Heart right ventricle (tissue), 16 donors: Measurements from ENCODE around the gene LDLRAD4. TPM values are rescaled to one million over a fixed set of nuclear protein-coding genes. Genes with fewer than 3 reads are reported as not detected.

ENCODE experiments used
- ATAC-seq, 8 donors: fragments of 200-7000 bp; cut with Tn5 transposase; one replicate each; pipeline ENCODE4 v1.9.1; 2020; ENCODE audit warnings: mild to moderate bottlenecking in 8 of 8, moderate library complexity in 8 of 8, moderate number of reproducible peaks in 1 of 8
- DNase-seq, 2 donors: peaks; one replicate each; pipeline ENCODE4 v3.0.0-alpha.2; 2020
- H3K27ac ChIP-seq, 10 donors: fragments of 200-600 bp; sonication (generic) in 2 of 10; one replicate each; pipeline versions ENCODE4 v1.5.0 to v1.8.0; 2020 to 2022; ENCODE audit warnings: mild to moderate bottlenecking in 3 of 10
- H3K27me3 ChIP-seq, 7 donors: fragments of 200-600 bp; one replicate each; pipeline ENCODE4 v1.8.0; 2021 to 2022; ENCODE audit warnings: mild to moderate bottlenecking in 2 of 7
- H3K36me3 ChIP-seq, 9 donors: fragments of 200-600 bp; sonication (generic) in 1 of 9; one replicate each; pipeline versions ENCODE4 v1.5.0 to v1.8.0; 2020 to 2022; ENCODE audit warnings: mild to moderate bottlenecking in 2 of 9
- H3K4me1 ChIP-seq, 9 donors: fragments of 200-600 bp; sonication (generic) in 1 of 9; one replicate each; pipeline versions ENCODE4 v1.5.0 to v1.8.0; 2020 to 2022; ENCODE audit warnings: mild to moderate bottlenecking in 4 of 9
- H3K4me3 ChIP-seq, 10 donors: fragments of 200-600 bp; sonication (generic) in 2 of 10; one replicate each; pipeline versions ENCODE4 v1.5.0 to v1.8.0; 2020 to 2022; ENCODE audit warnings: mild to moderate bottlenecking in 7 of 10, moderate library complexity in 2 of 10
- H3K9me3 ChIP-seq, 11 donors: fragments of 200-600 bp in 10 of 11; sonication (generic) in 2 of 11; one replicate each; pipeline versions ENCODE4 v1.5.0 to v1.8.0; 2013 to 2022; ENCODE audit warnings: mild to moderate bottlenecking in 2 of 11, control low read depth in 1 of 11, moderate library complexity in 1 of 11
- WGBS, 2 donors: extraction: QIAGEN DNeasy Blood & Tissue Kit; methylation state at CpG; one replicate each; pipeline ENCODE4 v1.1.7; 2013; ENCODE audit warnings: inconsistent platforms in 1 of 2; 5-methylcytosine and 5-hydroxymethylcytosine counted together
- intact Hi-C, 10 donors: fragments of 100-400 bp; cut with DNase I; formaldehyde crosslinking; loops; one replicate each; pipeline versions ENCODE4 v1.11.1 to v1.14.2; 2022
- polyA plus RNA-seq, 2 donors: library from polyadenylated mRNA; stranded (reverse); fragments of 200-250 nt; gene quantifications; one replicate each; pipeline ENCODE4 v1.2.3, GENCODE V29; 2013
- total RNA-seq, 10 donors: library from RNA; stranded (reverse); fragmentation: NEBNext Ultra II Directional in 3 of 10; extraction: Animal tissue kit (Norgen Biotek cat#: 25700) in 3 of 10; gene quantifications; one replicate each; pipeline versions ENCODE4 v1.2.1 to v1.2.4, GENCODE V29; 2021 to 2023
- TF ChIP-seq, protein P1 (sequence below), 9 donors: fragments of 200-600 bp; sonication (generic) in 2 of 9; IDR thresholded peaks; one replicate each; pipeline versions ENCODE4 v1.5.0 to v1.8.0; 2021 to 2022; ENCODE audit warnings: antibody characterized with exemption in 9 of 9, mild to moderate bottlenecking in 5 of 9, moderate library complexity in 1 of 9
- donor health status: Arrhythmogenic right ventricular cardiomyopathy.
- donor health status: ischemic (EF 13 %, LVEDD 7.1; RV severe dilation, severe dysfunction).
- donor health status: healthy with polysubstance abuse.
- donor health status: DM: no; HTN: yes; CAD: no.
- donor health status: DM: no; HTN: no; CAD: no.
- donor health status: ischemic (EF 25% LVEDD 6.9; RV normal size, moderate dysfunction).
- donor health status: ischemic (EF 25% LVEDD 5.7; RV mildly dilated, moderate dysfunction).
- donor health status: healthy.
- donor health status: DM: yes; HTN: yes; CAD: no.
- donor health status: Ischemic cardiomyopathy.
- donor health status: ischemic (EF 35%, LVEDD 5.7; RV mildly dilated, moderate dysfunction).
- donor health status: nonischemic (EF 11% LVEDD 7.7; RV severe dilation, severe dysfunction).
- donor health status: DM: yes; HTN: yes; CAD: no.
- donor health status: PGD.
- donor health status: ischemic (EF 29% LVEDD 5.4; RV normal size, mild dysfunction).
- donor health status: nonischemic (EF 23%, LVEDD 6.1; RV moderate dilation, normal function).

LDLRAD4 gene
- total and polyA plus RNA-seq, 12 donors = 5.4 to 74.6 (median 34.6) TPM

DNA sequence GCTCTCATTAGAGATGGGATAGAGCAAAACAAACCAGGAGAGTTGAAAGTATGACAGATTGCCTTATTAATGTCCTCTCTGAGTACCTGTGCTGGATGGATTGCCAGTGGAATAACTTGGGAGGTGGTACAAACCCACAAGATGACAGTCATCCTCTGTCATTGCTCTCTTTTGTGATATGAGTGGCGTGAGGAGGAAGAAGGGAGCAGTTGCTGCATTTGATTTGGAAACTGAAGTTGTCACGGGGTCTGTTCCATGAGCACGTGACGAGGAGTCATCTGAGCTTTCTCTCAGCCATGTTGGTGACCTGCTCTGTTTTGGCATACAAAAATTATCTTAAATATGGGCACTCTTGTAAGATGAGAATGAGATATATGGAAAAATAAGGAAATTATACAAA lies 302.9 kb downstream of the LDLRAD4 start:
- Histone ChIP-seq H3K36me3 (peaks cover 0 to 15% (median 0%) of the 10 kb centered on the region in 9 donors), H3K27me3 (no peaks in the 10 kb centered on the region), H3K4me3 (no peak overlapping the region), H3K9me3 (peaks cover 0 to 20% (median 6%) of the 10 kb centered on the region in 11 donors), H3K27ac (peak overlapping the region in 2 of 10 donors; percentile 75 to 78), H3K4me1 (peaks cover 0 to 35% (median 22%) of the 10 kb centered on the region in 9 donors)
- no peak for ATAC-seq
- intact Hi-C loops = loop anchor here in 3 of 10 donors (5.0 to 10.0 kb wide), 3 partner anchors 137 to 254 kb away; no protein-coding TSS in a partner anchor
- TF ChIP-seq, protein P1, sequence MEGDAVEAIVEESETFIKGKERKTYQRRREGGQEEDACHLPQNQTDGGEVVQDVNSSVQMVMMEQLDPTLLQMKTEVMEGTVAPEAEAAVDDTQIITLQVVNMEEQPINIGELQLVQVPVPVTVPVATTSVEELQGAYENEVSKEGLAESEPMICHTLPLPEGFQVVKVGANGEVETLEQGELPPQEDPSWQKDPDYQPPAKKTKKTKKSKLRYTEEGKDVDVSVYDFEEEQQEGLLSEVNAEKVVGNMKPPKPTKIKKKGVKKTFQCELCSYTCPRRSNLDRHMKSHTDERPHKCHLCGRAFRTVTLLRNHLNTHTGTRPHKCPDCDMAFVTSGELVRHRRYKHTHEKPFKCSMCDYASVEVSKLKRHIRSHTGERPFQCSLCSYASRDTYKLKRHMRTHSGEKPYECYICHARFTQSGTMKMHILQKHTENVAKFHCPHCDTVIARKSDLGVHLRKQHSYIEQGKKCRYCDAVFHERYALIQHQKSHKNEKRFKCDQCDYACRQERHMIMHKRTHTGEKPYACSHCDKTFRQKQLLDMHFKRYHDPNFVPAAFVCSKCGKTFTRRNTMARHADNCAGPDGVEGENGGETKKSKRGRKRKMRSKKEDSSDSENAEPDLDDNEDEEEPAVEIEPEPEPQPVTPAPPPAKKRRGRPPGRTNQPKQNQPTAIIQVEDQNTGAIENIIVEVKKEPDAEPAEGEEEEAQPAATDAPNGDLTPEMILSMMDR (IDR thresholded peaks at IDR 0.05) = no peak
- DNase-seq = no peak
- 86 to 87% methylated on average over 4 of the region's 4 CpGs for WGBS, 2 donors

DNA sequence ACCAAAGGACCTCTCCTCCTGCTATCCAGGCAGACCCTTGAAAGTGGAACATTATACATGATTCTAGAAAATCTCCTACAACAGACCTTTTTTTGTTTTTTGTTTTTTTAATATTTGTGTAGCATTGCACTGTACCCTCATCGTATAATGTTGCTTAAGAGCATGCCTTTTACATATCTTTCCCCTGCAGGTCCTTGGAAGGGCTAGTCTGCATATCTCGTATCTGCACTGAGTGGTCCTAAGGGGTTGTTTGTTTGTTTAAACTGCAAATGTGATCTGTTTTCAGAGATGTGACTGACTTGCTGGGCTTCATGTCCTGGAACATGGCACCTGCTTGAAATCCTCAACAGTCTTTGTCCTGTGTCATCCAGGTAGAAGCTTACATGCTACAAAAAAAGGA lies 303.7 kb downstream of the LDLRAD4 start:
- ATAC-seq (no peak), DNase-seq (no peak)
- Histone ChIP-seq H3K27me3 (no peaks in the 10 kb centered on the region), H3K4me3 (no peak overlapping the region), H3K9me3 (peaks cover 0 to 20% (median 6%) of the 10 kb centered on the region in 11 donors), H3K4me1 (peaks cover 0 to 35% (median 22%) of the 10 kb centered on the region in 9 donors), H3K36me3 (peaks cover 0 to 12% (median 0%) of the 10 kb centered on the region in 9 donors), H3K27ac (no peak overlapping the region)
- 74 to 83% methylated on average over 2 of the region's 2 CpGs for WGBS, 2 donors
- TF ChIP-seq, protein P1 (IDR thresholded peaks at IDR 0.05) = no peak
- intact Hi-C loops = loop anchor here in 3 of 10 donors (5.0 to 10.0 kb wide), 3 partner anchors 137 to 255 kb away; no protein-coding TSS in a partner anchor

DNA sequence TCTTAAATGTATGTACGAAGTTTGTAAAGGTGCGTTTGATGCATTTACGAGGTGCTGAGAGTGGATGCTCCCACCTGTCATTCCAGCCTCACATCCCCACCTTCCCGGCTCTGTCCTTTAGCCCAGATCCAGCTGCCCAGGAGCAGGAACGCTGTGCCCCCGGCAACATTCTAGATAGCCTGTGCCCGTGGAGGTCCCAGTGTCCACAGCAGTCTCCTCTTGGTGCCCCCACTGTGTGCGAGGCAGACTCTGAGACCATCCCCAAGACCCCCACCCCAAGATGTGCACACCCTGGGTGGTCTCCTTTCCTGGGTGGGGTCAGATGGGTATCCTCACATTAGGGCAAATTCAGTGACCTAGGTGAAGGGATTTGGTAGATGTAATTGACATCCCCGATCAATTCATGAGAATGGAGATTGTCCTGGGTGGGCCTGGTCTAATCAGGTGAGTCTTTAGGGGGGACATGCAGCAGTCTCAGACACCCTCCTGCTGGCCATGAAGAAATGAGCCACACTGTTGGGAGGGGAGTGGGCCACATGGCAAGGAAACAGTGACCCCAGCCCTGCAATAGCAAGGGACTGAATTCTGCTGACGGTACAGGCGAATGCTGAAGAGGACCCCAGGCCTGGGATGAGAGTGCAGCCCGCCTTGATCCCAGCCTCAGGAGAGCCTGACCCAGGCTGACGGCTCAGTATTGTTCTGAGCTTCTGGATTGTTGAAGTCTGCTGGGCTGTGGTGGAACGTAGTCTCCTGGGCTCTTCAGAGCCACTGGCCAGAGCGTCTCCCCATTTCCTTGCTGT lies 304.5 kb downstream of the LDLRAD4 start:
- TF ChIP-seq, protein P1 (IDR thresholded peaks at IDR 0.05) = no peak
- H3K27me3 ChIP-seq = no peaks in the 10 kb centered on the region
- intact Hi-C loops = loop anchor here in 3 of 10 donors (5.0 to 10.0 kb wide), 3 partner anchors 138 to 256 kb away; no protein-coding TSS in a partner anchor
- H3K4me3 ChIP-seq = no peak overlapping the region
- H3K4me1 ChIP-seq = peaks cover 0 to 35% (median 22%) of the 10 kb centered on the region in 9 donors
- ATAC-seq (no peak), DNase-seq (no peak)
- H3K36me3 ChIP-seq = peaks cover 0 to 4% (median 0%) of the 10 kb centered on the region in 9 donors
- WGBS, 2 donors = 85 to 93% methylated on average over 15 of the region's 15 CpGs
- no peak overlapping the region for H3K27ac ChIP-seq
- peaks cover 0 to 13% (median 6%) of the 10 kb centered on the region in 11 donors for H3K9me3 ChIP-seq

DNA sequence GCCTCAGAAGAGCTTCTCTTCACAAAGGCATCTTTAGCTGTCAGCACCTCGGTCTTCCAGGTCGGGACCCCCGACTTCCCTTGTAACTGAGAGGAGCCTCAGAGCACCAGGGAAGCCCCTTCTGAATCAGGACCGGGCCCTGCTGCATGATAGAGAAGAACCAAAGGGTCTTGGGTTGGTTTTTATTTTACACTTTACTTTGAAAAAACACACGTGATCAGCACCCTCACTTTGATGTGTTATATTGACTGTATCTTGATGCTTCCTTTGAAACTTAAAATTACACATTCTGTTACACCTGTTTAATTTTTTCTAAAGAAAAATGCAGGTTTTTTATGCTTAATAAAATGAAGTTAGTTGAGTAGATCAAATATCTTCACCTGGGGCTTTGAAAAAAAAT lies 305.5 kb downstream of the LDLRAD4 start:
- TF ChIP-seq, protein P1 (IDR thresholded peaks at IDR 0.05) = no peak
- WGBS, 2 donors = 95% methylated on average over 5 of the region's 5 CpGs
- Histone ChIP-seq H3K9me3 (peaks cover 0 to 3% (median 0%) of the 10 kb centered on the region in 11 donors), H3K27me3 (no peaks in the 10 kb centered on the region), H3K4me3 (no peak overlapping the region), H3K36me3 (peaks cover 0 to 4% (median 0%) of the 10 kb centered on the region in 9 donors), H3K4me1 (peaks cover 0 to 35% (median 22%) of the 10 kb centered on the region in 9 donors), H3K27ac (no peak overlapping the region)
- intact Hi-C loops = loop anchor here in 3 of 10 donors (5.0 to 10.0 kb wide), 3 partner anchors 139 to 257 kb away; no protein-coding TSS in a partner anchor
- DNase-seq (no peak), ATAC-seq (no peak)
